Cardiac septum (tissue), 1 donor: Measurements from ENCODE around the gene MGMT. TPM values are rescaled to one million over a fixed set of nuclear protein-coding genes. Genes with fewer than 3 reads are reported as not detected.

ENCODE experiments used
- DNase-seq: peaks from one replicate; pipeline ENCODE4 v3.0.0-alpha.2; 2020; ENCODE audit warnings: low spot score
- intact Hi-C: fragments of 100-400 bp; cut with DNase I; formaldehyde crosslinking; loops from one replicate; pipeline ENCODE4 v1.14.0; 2022
- total RNA-seq: library from RNA; stranded (reverse); fragmentation: NEBNext Ultra II Directional; extraction: Animal tissue kit (Norgen Biotek cat#: 25700); gene quantifications from one replicate; pipeline ENCODE4 v1.2.1, GENCODE V29; 2021
- donor health status: DM: no; HTN: no; CAD: no.

The MGMT gene
- total RNA-seq, 1 donor from 2014 or later, result 11.4 TPM

DNA sequence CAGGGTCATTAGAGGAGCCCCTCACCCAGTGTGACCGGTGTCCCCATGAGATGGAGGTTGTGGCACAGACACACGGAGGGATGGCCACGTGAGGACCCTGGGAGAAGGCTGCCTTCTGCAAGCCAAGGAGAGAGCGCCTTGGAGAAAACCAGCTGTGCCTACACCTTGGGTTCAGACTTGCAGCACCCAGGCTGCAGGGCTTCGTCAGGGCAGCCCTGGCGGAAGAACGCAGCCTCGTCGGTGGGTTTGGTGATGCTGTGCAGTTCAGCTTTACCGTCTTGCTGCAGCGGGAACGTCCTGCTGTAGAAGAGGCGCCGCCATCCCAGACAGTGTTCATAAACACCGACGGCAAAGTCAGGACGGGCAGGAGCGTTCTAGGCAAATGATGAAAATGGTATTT is 89.3 kb downstream of the MGMT start:
- DNase-seq, result no peak
- intact Hi-C loops, result no loop called here

DNA sequence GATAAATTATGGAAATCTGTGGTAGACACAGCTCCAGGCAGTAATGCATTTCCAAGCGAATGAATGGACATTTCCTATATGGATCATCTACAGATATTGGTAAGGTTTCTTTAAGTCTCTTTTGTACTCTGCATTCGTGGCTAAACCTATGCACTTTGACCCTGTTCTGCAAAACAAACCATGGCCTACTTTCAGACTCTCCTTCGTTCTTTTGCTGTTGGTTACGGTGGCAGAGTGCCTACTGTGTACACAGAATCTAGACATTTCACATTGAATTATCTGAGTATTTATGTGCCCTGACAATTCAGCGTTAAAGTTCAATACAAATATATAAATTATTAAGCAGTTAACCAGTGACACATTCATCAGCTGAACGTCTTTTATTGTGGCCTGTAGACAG is 93.3 kb downstream of the MGMT start:
- no peak for DNase-seq
- intact Hi-C loops, result no loop called here

DNA sequence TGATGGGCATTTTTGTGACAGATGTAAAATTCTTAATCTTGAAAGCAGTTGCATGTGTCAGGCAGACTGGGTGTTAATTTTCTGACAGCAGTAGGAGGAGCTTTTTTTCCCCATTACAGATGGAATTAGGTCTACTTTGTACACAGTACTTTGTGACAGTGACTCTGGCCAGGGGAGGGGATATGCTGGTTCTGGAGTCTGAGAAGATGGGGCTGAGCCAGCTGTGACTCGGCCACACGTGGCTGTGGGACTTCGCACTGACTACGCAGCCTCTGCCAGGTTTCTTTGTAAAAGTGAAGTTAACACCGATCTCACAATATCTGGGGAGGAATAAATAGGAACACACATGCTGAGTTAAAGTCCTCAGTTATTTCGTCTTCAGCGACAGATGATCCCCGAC is 95.4 kb downstream of the MGMT start:
- DNase-seq, result no peak
- intact Hi-C loops, result no loop called here

DNA sequence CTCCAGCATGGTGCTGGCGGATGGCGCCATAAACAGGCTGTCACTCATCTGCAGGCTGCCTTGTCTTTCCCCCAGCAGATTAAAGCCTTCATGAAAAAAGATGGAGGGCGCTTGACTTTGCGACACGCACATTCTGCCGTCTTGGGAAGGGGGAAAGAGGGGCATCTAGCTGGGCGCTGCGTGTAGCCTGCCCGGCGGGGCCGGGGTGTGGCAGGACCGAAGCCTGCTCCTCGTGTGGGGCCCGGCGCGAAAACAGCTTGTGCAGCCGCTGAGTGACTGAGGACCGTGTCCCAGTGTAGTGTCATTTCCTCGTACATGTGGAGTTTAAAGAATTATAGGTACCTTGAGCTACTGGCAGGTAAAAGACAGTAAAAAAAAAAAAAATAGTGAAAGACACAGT is 97.9 kb downstream of the MGMT start:
- intact Hi-C loops, result no loop called here
- no peak for DNase-seq

DNA sequence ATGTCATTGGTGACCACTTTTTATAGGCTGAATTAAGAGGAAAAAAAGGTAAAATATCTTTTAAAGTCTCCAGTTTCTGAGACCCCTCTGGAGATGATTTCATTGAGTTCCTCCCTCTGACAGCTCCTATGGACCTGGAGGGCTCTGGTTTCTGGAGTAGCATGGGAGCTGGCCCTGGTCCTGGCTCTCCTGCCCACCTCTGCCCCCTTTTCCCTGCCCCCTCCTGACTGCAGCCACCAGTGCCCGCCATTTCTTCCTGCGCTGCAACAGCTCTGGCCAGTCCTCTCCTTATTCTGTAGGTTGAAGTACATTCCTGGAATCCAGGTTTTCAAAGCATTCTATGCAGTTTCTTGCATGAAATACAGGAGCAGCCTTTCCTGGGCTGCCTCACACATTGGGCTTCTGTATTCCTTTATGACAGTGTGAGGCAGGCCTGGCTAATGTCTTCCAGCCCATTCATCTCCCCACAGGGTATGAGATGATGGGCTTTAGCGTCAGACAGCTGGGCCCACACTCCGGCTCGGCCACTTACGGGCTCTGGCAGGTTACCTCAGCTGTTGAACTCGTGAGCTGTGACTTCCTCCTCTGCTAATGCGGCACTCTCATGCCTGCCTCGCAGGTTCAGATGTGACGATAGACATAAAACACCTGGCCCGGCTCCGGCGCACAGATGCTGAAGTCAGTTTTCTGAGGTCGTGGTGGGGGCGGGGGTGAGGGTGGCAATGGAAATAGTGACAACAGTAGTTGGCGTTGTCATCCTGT is 101.7 kb downstream of the MGMT start:
- intact Hi-C loops, result no loop called here
- DNase-seq, result no peak

DNA sequence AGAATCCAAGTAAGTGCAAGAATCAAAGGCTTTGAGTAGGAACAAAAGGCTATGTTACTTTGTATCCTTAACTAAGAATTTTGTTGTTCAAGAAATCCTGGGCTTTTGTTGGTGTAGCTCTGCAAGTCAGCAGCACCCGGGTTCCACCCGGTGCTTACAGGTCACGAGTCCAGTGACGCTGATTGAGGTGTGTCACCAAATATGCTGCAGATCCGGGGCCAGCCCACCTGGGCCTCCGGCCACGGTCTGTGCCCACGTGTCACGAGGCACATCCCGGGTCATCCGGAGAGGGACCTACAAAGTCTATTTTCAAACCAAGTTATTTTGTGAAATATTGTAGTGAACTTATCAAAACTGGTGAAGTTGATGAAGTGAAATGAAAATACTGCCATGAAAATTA is 103.1 kb downstream of the MGMT start:
- intact Hi-C loops, result no loop called here
- DNase-seq, result no peak

DNA sequence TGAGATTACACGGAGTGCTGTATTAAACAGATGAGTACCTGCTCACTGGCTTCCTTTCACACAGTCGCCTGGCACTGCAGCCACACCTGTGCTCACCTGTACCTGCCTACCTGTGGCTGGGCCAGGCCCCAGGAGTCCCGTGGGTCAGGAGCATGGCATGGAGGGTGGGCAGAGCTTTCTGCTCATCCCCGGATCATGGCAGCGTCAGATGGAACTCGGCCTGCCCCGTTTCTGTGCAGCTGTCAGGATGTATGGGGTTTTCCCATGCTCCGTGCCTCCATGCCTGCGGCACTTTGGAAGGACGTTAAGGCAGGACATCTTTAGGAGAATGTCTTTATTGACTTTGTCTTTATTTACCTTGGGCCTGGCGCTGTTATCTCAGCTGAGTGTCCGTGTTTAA is 112.2 kb downstream of the MGMT start:
- intact Hi-C loops, result no loop called here

DNA sequence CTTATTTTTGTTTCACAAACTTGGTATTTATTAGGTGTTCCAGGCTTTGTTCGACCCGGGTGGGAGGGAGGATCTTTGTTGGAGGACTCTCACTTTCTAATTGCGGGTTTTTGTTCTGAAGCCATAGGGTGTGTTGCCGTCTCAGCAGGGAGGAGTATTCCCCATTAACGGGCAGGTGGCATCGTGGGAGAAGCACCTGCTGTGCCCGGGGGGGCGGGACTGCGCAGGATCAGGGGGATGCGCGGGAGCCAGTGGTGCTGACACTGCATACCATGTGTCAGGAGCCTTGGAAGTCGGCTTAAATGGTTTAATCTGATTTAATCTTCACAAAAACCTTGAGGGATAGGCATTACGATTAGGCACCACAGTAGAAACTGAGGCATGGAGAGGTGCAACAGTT is 113.0 kb downstream of the MGMT start:
- DNase-seq, result no peak
- intact Hi-C loops, result no loop called here

More for the DNA sequence above, 112.2 kb downstream of the MGMT start:
- DNase-seq, result no peak

DNA sequence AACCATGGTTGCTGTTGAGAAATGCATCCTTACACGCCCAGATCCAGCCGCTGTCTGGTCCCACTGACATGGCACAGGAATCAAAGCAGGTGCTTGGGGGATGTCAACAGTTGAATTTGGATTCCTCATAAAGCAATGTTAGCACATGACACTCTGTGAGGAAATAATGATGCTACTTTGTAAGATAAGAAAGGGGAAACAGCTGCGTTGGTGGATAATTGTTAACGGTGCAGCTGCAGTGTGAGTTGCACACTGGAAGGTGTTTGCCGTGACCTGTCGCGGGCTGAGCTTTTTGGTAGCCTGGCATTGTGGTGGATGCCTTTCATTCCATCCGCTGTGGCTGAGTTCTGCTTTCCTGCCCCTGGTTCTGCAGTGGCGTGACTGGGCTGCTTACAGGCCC is 113.9 kb downstream of the MGMT start:
- intact Hi-C loops, result no loop called here

DNA sequence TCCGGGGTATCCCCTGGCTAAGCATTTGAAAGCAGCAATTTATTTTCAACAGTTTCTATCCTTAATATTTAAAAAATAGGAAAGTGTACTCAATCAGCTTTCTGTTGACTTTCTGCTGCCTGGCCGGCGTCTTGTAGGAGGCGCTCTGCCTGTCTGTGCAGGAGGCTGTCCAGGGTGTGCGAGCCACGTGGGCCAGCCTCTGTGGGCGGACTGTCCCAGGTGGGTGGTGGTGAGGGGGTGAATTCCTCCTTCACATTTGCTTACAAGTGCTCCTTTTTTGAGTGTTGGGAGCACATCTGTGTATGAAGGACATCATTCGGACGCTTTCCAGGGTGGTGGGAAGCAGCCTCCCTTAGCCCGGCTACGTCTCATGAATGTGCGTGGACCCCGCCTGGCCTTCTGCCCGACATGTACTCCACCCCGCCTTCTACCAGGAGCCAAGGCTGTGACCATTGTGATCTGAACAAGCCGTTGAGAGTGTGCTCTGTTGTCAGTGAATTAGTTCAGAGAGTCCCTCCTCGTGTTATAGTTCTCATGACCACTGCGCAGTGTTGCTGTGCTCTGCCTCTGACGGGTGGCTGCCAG is 114.9 kb downstream of the MGMT start:
- no peak for DNase-seq
- intact Hi-C loops, result no loop called here

More for the DNA sequence above, 113.9 kb downstream of the MGMT start:
- no peak for DNase-seq

DNA sequence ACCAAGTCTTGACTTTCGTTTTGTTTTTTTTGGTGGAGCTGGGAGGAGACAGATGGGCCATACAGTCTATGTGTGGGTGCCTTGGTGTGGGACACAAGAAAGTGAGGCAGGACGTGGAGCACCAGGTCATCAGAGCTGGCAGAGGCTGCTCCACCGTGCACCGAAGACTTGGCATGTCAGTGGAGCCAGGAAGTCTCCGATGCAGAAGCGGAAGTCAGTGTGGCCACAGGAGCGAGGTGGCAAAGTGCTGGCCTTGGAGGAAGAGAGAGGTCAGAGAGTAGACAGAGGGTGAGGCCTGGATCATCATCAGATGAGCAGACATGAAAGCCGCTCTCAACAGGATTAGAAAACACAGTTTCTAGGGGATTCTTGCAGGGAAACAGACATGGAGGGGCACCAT is 116.8 kb downstream of the MGMT start:
- intact Hi-C loops, result no loop called here
- no peak for DNase-seq

DNA sequence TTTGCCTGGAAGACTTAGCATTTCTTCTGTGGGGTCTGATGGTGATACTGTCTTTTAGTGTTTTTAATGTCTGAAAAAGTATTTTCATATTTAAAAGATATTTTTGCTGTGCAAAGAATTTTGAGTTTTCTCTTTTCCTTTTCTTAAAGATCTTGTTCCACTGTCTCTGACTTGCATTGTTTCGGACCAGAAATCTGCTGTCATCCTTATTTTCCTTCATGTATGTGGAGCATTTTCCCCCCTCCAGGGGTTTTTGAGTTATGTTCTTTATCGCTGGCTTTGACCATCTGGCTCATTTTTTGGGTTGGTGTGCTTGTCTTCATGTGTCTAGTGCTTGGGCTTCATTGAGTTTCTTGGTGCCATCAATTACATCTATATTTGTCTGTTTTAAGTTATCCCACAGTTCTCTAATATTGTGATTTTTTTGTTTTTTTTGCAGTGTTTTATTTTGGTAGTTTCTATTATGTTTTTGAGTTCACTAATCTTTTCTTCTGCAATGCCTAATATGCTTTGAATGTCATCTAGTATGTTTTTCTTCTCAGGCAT is 119.9 kb downstream of the MGMT start:
- no peak for DNase-seq
- intact Hi-C loops, result no loop called here

DNA sequence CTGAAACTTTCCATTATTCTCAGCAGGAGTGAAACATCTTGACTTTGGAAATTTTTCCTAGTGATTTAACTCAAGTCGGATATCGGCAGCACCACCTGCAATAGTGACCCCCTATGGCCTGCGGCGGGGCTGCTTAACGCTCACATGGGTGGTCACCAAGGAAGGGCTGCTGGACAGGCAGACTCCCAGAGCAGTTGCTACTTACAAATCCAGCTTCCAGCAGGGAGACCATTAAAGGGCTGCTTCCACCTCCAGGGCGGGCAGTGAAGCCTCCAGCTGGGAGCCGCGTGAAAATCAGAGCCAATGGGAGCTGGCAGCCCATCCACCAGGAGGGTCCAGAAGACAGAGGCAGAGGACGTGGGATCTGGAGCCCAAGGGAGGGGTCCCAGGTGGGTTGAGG is 122.5 kb downstream of the MGMT start:
- intact Hi-C loops, result no loop called here
- DNase-seq, result no peak

DNA sequence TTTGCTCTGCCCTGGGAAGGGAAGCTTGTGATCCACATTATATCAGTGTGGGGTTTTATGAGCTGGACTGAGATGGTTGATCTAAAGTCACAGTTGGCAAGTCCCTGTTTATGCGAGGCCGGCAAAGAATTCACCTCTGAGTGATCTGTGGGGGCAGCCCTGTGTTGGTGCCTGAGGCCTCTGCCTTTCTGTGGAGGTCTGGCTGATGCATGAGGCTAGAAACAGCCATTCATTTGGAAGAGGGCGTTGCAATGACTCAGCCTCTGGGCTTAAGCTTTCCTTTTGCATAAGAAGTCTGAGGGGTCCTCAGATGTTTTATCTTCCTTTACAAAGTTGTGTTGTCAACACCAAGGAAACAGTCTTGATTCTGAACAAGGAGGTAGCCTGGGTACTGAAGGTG is 126.9 kb downstream of the MGMT start:
- DNase-seq, result no peak
- intact Hi-C loops, result no loop called here

DNA sequence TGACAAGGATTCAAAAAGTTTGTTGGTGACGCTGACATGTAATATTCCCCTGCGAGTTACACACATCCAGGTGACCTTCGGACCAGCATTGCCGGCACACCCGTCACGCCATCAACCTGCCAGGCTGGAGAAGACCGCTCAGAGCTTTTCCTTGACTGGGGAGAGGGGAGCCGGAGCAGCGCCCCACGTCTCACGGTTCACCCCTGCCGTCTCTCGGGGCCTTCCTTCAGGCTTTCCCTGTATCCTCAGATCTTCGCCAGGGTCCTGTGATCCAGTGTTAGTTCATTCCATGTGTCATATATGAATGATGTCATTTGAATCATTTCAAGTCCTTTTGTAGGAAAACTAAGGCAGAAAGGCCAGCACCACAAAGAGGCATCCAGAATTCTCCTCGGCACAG is 127.8 kb downstream of the MGMT start:
- intact Hi-C loops, result no loop called here
- DNase-seq, result no peak

DNA sequence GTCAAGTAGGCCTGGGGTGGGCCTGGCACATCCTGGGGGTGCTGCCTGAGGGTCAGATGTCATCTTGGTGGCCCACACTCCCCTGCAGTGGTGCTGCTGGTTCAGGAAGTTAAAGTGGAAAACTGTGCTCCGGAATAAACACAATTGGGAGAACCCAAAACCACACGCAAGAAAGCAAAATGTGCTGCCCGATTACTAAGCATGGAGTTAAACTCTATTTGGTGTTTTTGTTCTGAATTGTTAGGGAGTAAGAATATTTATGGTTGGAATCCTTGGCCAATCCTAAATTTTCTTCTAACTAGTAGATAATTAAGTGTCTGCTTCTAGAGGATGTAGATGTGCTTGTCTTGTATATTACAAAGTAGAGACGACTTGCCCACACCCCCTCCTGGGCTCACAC is 131.4 kb downstream of the MGMT start:
- intact Hi-C loops, result no loop called here
- DNase-seq, result no peak

DNA sequence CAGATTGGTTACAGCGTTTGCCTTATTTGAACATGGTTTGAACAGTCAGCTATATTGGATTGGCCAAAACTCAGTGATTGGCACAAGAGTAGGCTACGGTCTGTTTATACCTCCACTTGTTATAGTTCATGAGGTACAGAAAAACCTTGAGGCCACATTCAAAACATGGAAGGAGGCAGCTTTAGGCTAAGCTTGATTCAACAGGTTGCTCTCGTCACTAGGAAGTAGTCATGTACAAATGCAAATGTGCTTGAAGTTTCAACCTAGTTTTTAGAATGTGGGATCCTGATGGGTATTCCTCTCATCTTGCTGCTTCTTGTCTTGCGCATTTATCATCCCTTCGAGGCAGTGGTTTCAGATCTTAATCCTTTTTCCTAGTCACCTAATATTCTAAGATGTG is 132.1 kb downstream of the MGMT start:
- intact Hi-C loops, result no loop called here
- DNase-seq, result no peak

DNA sequence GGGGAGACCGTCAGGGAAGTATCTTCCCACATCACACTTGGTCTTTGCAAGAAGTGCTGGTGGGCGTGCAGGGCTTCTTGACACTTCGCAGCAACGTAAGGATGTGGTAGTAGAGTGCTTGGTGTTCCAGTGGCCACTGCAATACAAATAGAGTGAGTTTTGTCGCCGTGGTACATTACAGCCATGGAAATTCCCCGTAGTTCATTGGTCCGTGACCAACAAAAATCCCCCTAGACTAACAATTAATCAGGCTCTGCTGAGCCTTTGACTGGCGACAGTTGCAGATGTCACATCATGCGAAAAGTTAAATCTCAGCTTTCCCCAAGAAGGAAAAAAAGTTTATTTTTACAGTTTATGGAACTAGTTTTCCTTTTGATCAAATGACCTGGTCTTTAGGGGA is 134.7 kb downstream of the MGMT start:
- intact Hi-C loops, result no loop called here
- DNase-seq, result no peak

DNA sequence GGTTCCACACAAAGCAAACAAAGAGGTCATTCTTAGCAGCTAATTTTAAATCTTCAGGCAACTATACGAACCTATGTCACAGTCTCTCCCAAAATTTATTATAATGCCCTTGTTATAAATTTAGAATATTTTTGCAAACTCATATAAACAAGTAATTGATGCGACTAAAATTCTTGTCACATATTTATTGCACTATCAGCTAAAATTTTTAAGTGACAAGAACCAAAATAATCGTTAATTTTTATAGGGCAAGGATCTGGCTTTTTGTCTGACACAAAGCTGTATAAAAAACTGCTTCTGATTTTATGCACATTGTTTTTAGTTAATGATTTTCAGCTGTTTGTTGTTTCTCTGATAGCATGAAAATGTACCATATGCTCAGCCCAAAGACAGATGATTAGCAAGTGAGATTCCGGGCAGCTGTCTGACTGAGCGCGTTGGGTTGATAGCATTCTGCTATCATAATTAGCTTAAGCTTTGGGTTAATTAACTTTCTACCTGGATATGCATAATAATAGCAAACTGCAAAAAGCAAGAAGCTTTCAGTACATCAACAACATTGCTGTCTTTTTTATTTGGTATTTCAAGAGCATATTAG is 136.0 kb downstream of the MGMT start:
- intact Hi-C loops, result no loop called here
- no peak for DNase-seq

DNA sequence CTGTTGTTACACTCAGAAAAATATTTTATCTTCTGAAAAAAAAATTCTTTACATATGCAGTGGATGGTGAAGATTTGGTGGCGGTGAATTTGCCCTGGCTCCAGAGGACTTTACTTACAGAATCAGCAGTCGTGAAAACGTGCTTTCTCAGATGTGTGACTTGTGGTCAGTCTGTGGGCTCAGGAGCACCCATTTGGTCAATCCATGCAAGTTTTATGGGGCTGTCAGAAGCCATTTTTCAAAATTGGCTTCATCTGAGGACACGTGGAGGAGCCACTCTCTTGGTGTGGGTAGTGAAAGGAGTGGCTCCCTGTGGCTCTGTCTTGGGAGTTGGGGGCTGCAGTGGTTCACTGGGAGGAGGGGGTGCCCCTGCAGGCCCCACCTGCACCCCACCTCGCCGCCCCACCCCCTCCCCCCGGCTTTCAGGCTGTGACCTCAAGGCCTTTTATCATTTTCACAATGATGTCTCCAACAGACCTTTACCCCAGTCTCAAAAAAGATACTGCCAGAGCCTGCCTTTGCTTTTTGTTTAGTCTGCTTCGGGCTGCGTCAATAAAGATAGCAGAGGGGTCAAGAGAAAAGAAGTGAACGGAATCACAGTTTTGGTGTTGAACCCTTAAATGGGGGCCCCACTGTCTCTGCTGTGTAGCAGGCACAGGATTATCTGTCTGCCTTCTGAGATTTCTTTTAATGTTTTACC is 137.4 kb downstream of the MGMT start:
- intact Hi-C loops, result no loop called here
- no peak for DNase-seq
